Smooth muscle cell (in vitro differentiated cells): ENCODE results near the gene KIF25. TPM values are rescaled to one million over a fixed set of nuclear protein-coding genes. Genes with fewer than 3 reads are reported as not detected.

Experiments
- DNase-seq: peaks from one replicate; lab custom pipeline; 2025; ENCODE audit not compliant: unreplicated experiment; lab: John Stamatoyannopoulos, UW
- H2AFZ ChIP-seq: fragments of 200-600 bp; sonication (generic); 2 replicates; pipeline ENCODE4 v1.6.0; 2016; ENCODE audit warnings: antibody characterized with exemption, low read depth, mild to moderate bottlenecking
- H3F3A ChIP-seq: fragments of 200-600 bp; sonication (generic); 2 replicates; pipeline ENCODE4 v1.6.0; 2017; ENCODE audit warnings: antibody characterized with exemption, low read depth
- H3K27ac ChIP-seq: fragments of 200-600 bp; sonication (generic); 2 replicates; pipeline ENCODE4 v1.5.1; 2016; ENCODE audit warnings: low read depth, mild to moderate bottlenecking
- H3K27me3 ChIP-seq: fragments of 200-600 bp; sonication (generic); 2 replicates; pipeline ENCODE4 v1.6.1; 2016; ENCODE audit warnings: low read depth, mild to moderate bottlenecking
- H3K36me3 ChIP-seq: fragments of 200-600 bp; sonication (generic); 2 replicates; pipeline ENCODE4 v1.5.1; 2016; ENCODE audit warnings: low read depth
- H3K4me1 ChIP-seq: fragments of 200-600 bp; sonication (generic); 2 replicates; pipeline ENCODE4 v1.5.1; 2016; ENCODE audit warnings: low read depth
- H3K4me2 ChIP-seq: fragments of 200-600 bp; sonication (generic); 2 replicates; pipeline ENCODE4 v1.6.0; 2016; ENCODE audit warnings: mild to moderate bottlenecking
- H3K4me3 ChIP-seq: fragments of 200-600 bp; sonication (generic); 2 replicates; pipeline ENCODE4 v1.5.1; 2016; ENCODE audit warnings: mild to moderate bottlenecking
- H3K79me2 ChIP-seq: fragments of 200-600 bp; sonication (generic); 2 replicates; pipeline ENCODE4 v1.6.0; 2016; ENCODE audit warnings: low read depth, mild to moderate bottlenecking
- H3K9ac ChIP-seq: fragments of 200-600 bp; sonication (generic); 2 replicates; pipeline ENCODE4 v1.6.0; 2016; ENCODE audit warnings: low read depth
- H3K9me3 ChIP-seq: fragments of 200-600 bp; sonication (generic); replicated peaks from 2 replicates; pipeline ENCODE4 v1.5.1; 2016; ENCODE audit warnings: low read depth
- H4K20me1 ChIP-seq: fragments of 200-600 bp; sonication (generic); 2 replicates; pipeline ENCODE4 v1.6.0; 2016; ENCODE audit warnings: low read depth
- WGBS: methylation state at CpG from one replicate; pipeline ENCODE4 v1.1.7; 2016; ENCODE audit warnings: low lambda C conversion rate; 5-methylcytosine and 5-hydroxymethylcytosine counted together
- polyA plus RNA-seq: library from polyadenylated mRNA; unstranded; fragments of >200 nt; fragmentation: Nextera tagmentation; extraction: Ambion mirVana; gene quantifications from 2 replicates; pipeline ENCODE4 v1.2.1, GENCODE V29; 2016
- total RNA-seq: library from RNA; depleted of rRNA; stranded (reverse); fragments of >200 nt; gene quantifications from 2 replicates; pipeline ENCODE4 v1.2.3, GENCODE V29; 2014
- TF ChIP-seq, protein P1 (sequence below): fragments of 200-600 bp; sonication (generic); IDR thresholded peaks from 2 replicates; pipeline ENCODE4 v1.5.1; 2017; ENCODE audit warnings: borderline replicate concordance, mild to moderate bottlenecking, antibody characterized with exemption; ENCODE audit not compliant: insufficient read depth, poor library complexity, severe bottlenecking

Gene KIF25
- total and polyA plus RNA-seq, 2 experiments from 2014 or later: 0.22 to 1.5 TPM

DNA sequence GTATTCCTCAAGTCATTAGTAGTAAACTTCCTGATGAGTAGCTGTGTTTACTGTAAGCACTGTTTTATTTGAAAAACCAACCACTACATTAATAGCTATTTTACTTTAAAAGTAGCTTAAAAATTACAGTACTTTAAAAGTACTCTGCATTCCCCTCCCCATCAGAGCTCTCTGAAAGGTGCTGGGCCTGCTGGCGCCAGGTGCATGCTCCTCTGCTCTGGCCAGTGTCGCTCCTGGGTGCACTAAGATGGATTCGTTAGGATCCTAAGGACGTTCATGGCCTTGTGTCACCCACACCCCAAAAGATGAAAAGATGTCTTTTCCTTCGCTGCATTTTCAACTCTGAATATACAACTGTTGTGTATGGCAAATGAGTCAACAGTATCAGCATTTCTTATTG lies 43.9 kb upstream of the KIF25 start:
- peaks cover 13% of the 10 kb centered on the region for H4K20me1 ChIP-seq
- H3F3A ChIP-seq: peaks cover 6% of the 10 kb centered on the region
- H3K79me2 ChIP-seq: peaks cover 42% of the 10 kb centered on the region
- TF ChIP-seq, protein P1, sequence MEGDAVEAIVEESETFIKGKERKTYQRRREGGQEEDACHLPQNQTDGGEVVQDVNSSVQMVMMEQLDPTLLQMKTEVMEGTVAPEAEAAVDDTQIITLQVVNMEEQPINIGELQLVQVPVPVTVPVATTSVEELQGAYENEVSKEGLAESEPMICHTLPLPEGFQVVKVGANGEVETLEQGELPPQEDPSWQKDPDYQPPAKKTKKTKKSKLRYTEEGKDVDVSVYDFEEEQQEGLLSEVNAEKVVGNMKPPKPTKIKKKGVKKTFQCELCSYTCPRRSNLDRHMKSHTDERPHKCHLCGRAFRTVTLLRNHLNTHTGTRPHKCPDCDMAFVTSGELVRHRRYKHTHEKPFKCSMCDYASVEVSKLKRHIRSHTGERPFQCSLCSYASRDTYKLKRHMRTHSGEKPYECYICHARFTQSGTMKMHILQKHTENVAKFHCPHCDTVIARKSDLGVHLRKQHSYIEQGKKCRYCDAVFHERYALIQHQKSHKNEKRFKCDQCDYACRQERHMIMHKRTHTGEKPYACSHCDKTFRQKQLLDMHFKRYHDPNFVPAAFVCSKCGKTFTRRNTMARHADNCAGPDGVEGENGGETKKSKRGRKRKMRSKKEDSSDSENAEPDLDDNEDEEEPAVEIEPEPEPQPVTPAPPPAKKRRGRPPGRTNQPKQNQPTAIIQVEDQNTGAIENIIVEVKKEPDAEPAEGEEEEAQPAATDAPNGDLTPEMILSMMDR: no peak
- no peaks in the 10 kb centered on the region for H3K4me1 ChIP-seq
- no peak overlapping the region for H3K27ac ChIP-seq
- H3K9ac ChIP-seq: no peak overlapping the region
- H3K4me3 ChIP-seq: no peak overlapping the region
- WGBS: 94% methylated on average over 5 of the region's 5 CpGs
- no peaks in the 10 kb centered on the region for H3K9me3 ChIP-seq
- no peak for DNase-seq
- H2AFZ ChIP-seq: no peak overlapping the region
- no peak overlapping the region for H3K4me2 ChIP-seq
- peaks cover 4% of the 10 kb centered on the region for H3K36me3 ChIP-seq
- no peaks in the 10 kb centered on the region for H3K27me3 ChIP-seq

DNA sequence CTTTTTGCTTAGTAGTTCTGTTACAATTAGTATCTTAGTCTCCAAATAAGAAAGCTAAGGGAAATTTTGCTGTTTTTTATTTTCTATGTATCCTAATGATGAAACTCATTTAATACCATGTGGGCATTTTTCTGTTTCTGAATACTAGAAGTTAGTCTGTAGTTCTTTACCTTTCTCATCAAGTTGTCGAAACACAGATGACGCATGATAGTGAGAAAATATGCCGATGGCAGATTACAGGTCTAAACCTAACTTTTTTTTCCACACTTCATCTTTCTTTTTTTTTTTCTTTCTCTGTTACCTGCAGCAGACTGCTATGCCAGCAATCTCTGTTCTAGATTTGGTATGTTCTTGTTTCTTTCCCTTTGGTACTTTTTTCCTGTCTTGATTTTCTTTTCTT lies 43.3 kb upstream of the KIF25 start:
- no peaks in the 10 kb centered on the region for H3K27me3 ChIP-seq
- H3F3A ChIP-seq: peaks cover 5% of the 10 kb centered on the region
- no peaks in the 10 kb centered on the region for H3K4me1 ChIP-seq
- H4K20me1 ChIP-seq: peaks cover 13% of the 10 kb centered on the region
- peaks cover 4% of the 10 kb centered on the region for H3K36me3 ChIP-seq
- TF ChIP-seq, protein P1: no peak
- no peak overlapping the region for H3K9ac ChIP-seq
- 99% methylated on average over 3 of the region's 3 CpGs for WGBS
- peaks cover 44% of the 10 kb centered on the region for H3K79me2 ChIP-seq
- DNase-seq: no peak
- H3K27ac ChIP-seq: no peak overlapping the region
- H3K4me2 ChIP-seq: no peak overlapping the region
- H3K4me3 ChIP-seq: no peak overlapping the region
- no peak overlapping the region for H2AFZ ChIP-seq
- H3K9me3 ChIP-seq: no peaks in the 10 kb centered on the region

DNA sequence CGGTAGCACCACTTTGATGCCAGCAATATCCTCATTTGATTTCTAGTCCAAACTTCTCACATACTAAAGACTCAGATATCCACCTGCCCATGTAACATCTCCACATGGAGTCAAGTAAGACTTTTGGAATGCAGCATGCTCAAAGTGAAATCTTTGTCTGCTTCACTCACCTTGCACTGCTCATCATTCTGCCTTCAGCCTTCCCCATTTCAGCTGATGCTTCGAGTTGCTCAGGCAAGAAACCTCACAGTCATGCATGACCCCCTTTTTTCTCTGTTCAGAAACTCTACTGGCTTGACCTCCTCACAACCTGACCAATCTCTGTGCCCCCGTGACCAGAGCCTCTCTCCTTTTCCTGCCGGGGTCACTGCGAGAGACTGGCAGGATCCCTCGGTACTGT lies 41.0 kb upstream of the KIF25 start:
- Histone ChIP-seq H3K27ac (peak overlapping the region; percentile 40), H3K9me3 (no peaks in the 10 kb centered on the region), H3K4me1 (no peaks in the 10 kb centered on the region), H3K9ac (no peak overlapping the region), H2AFZ (no peak overlapping the region), H3K79me2 (peaks cover 60% of the 10 kb centered on the region), H3K4me3 (no peak overlapping the region), H4K20me1 (peaks cover 23% of the 10 kb centered on the region), H3F3A (no peaks in the 10 kb centered on the region), H3K36me3 (no peaks in the 10 kb centered on the region), H3K27me3 (no peaks in the 10 kb centered on the region), H3K4me2 (no peak overlapping the region)
- DNase-seq: no peak
- 95% methylated on average over 6 of the region's 6 CpGs for WGBS
- TF ChIP-seq, protein P1: no peak

DNA sequence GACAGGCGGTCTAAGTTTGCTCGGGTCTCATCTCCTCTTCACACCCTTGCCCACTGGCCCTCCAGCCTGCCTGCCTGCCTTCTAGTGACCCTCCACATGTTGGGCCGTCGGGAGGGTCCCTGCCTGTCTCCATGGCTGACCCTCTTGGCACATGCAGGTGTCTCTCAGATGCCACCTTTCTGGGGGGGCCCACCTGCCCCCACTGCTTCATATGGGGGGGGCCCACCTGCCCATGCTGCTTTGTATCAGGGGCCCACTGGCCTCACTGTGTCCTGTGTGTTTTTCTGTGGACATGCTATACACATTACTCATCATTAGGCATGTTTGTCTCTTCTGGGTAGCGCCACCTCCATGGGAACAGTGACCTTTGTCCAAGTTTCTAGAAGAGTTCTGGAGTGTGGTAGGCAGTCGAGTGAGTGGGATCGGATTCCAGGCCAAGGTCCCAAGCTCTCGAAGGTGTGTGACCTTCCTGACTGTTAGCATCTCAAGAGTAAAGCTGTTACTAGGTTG lies 40.4 kb upstream of the KIF25 start:
- Histone ChIP-seq H4K20me1 (peaks cover 23% of the 10 kb centered on the region), H3K9ac (no peak overlapping the region), H3K9me3 (no peaks in the 10 kb centered on the region), H3K27ac (peak overlapping the region; percentile 40), H3K4me1 (no peaks in the 10 kb centered on the region), H3K27me3 (no peaks in the 10 kb centered on the region), H3K4me3 (no peak overlapping the region), H3K4me2 (peak overlapping the region; percentile 29), H3K79me2 (peaks cover 60% of the 10 kb centered on the region), H2AFZ (no peak overlapping the region), H3F3A (no peaks in the 10 kb centered on the region), H3K36me3 (no peaks in the 10 kb centered on the region)
- TF ChIP-seq, protein P1: no peak
- 85% methylated on average over 8 of the region's 8 CpGs for WGBS
- no peak for DNase-seq
